ENCODE data around the gene RBMS1.

GRCh38 chr2:160225722-160226121, 267.9 kb downstream of the RBMS1 start:
- TF ChIP-seq CTCF (IDR thresholded peaks at IDR 0.05; ENCODE audit: insufficient read depth, low read depth, low read length) (no peak), EZH2 (IDR thresholded peaks at IDR 0.05; ENCODE audit: insufficient read depth, low read length) (no peak)
